Peyer's patch (tissue), 4 donors: ENCODE data around the gene FAM107B.

ENCODE experiments used
- POLR2A ChIP-seq, 2 donors: fragments of 450-650 bp; IDR thresholded peaks; one replicate each; pipeline ENCODE4 v1.5.1; 2017; ENCODE audit warnings: antibody characterized with exemption in 2 of 2, mild to moderate bottlenecking in 2 of 2, moderate library complexity in 2 of 2
- TF ChIP-seq, protein P1 (sequence below), 6 experiments: fragments of 450-650 bp in 4 of 6; fragments of 200-600 bp in 2 of 6; sonication (generic) in 1 of 6; IDR thresholded peaks; one replicate each; pipeline ENCODE4 v1.5.1; 2017 to 2019; ENCODE audit warnings: antibody characterized with exemption in 6 of 6, mild to moderate bottlenecking in 3 of 6, moderate library complexity in 1 of 6

- TF ChIP-seq, protein P1, sequence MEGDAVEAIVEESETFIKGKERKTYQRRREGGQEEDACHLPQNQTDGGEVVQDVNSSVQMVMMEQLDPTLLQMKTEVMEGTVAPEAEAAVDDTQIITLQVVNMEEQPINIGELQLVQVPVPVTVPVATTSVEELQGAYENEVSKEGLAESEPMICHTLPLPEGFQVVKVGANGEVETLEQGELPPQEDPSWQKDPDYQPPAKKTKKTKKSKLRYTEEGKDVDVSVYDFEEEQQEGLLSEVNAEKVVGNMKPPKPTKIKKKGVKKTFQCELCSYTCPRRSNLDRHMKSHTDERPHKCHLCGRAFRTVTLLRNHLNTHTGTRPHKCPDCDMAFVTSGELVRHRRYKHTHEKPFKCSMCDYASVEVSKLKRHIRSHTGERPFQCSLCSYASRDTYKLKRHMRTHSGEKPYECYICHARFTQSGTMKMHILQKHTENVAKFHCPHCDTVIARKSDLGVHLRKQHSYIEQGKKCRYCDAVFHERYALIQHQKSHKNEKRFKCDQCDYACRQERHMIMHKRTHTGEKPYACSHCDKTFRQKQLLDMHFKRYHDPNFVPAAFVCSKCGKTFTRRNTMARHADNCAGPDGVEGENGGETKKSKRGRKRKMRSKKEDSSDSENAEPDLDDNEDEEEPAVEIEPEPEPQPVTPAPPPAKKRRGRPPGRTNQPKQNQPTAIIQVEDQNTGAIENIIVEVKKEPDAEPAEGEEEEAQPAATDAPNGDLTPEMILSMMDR (IDR thresholded peaks at IDR 0.05), result no peak
- TF ChIP-seq POLR2A (IDR thresholded peaks at IDR 0.05), result no peak
Measured at GRCh38 chr10:14798636-14799035, 23.9 kb upstream of the FAM107B start.
